GM19043 (cell line): ENCODE results near the gene SEMA5A.

Experiments used
- ATAC-seq: cut with Tn5 transposase; IDR thresholded peaks from one replicate; pipeline ENCODE4 v1.9.1; 2021; ENCODE audit warnings: low read depth; ENCODE audit not compliant: unreplicated experiment

Gene SEMA5A

GRCh38 chr5:9239626-9240025 is 306.2 kb downstream of the SEMA5A start:
- ATAC-seq = no peak

GRCh38 chr5:9239071-9239470 is 306.8 kb downstream of the SEMA5A start:
- ATAC-seq = no peak

GRCh38 chr5:9233712-9234111 is 312.2 kb downstream of the SEMA5A start:
- no peak for ATAC-seq

- no peak for ATAC-seq
These were observed 312.8 kb downstream of the SEMA5A start for GRCh38 chr5:9233035-9233434.

GRCh38 chr5:9231842-9232241 is 314.0 kb downstream of the SEMA5A start:
- no peak for ATAC-seq

GRCh38 chr5:9230355-9230754 is 315.5 kb downstream of the SEMA5A start:
- ATAC-seq = no peak

GRCh38 chr5:9226016-9226536 is 319.8 kb downstream of the SEMA5A start:
- no peak for ATAC-seq

- ATAC-seq = no peak
These were observed 323.6 kb downstream of the SEMA5A start for GRCh38 chr5:9222054-9222976.

GRCh38 chr5:9218358-9218757 is 327.5 kb downstream of the SEMA5A start:
- no peak for ATAC-seq

- no peak for ATAC-seq
These were observed 333.3 kb downstream of the SEMA5A start for GRCh38 chr5:9212605-9213004.

GRCh38 chr5:9209846-9210492 is 335.9 kb downstream of the SEMA5A start:
- ATAC-seq = no peak

- ATAC-seq = peak; percentile 67
These were observed 338.0 kb downstream of the SEMA5A start for GRCh38 chr5:9207817-9208418.

GRCh38 chr5:9202636-9203035 is 343.2 kb downstream of the SEMA5A start:
- ATAC-seq = no peak

- no peak for ATAC-seq
These were observed 344.1 kb downstream of the SEMA5A start for GRCh38 chr5:9201761-9202160.

- no peak for ATAC-seq
These were observed 344.9 kb downstream of the SEMA5A start for GRCh38 chr5:9201011-9201410.

- no peak for ATAC-seq
These were observed 347.5 kb downstream of the SEMA5A start for GRCh38 chr5:9198394-9198793.

- peak; percentile 91 for ATAC-seq
These were observed 348.0 kb downstream of the SEMA5A start for GRCh38 chr5:9197881-9198260.

GRCh38 chr5:9196403-9197227 is 349.3 kb downstream of the SEMA5A start:
- ATAC-seq = no peak

GRCh38 chr5:9194509-9194908 is 351.4 kb downstream of the SEMA5A start:
- no peak for ATAC-seq

- no peak for ATAC-seq
These were observed 353.6 kb downstream of the SEMA5A start for GRCh38 chr5:9192266-9192665.
